Lung (tissue), 12 donors: ENCODE results near the gene AJAP1. TPM values are rescaled to one million over a fixed set of nuclear protein-coding genes. Genes with fewer than 3 reads are reported as not detected.
A peak's percentile ranks its signal among the peaks of the same experiment; 100 is the strongest.

ENCODE experiments used
- ATAC-seq: fragments of 200-7000 bp; cut with Tn5 transposase; one replicate; pipeline ENCODE4 v1.9.1; 2020; ENCODE audit warnings: moderate number of reproducible peaks; ENCODE audit not compliant: insufficient read depth, low FRiP score
- DNase-seq, 3 donors: peaks; one replicate each; pipeline ENCODE4 v3.0.0-alpha.2; 2013 to 2017
- H3K27ac ChIP-seq, 2 donors: one replicate each; pipeline ENCODE4 v1.5.1; 2013; ENCODE audit warnings: mild to moderate bottlenecking in 2 of 2, moderate library complexity in 2 of 2, control low read depth in 1 of 2, inconsistent platforms in 1 of 2, low read depth in 1 of 2, low read length in 1 of 2
- H3K27me3 ChIP-seq, 3 donors: one replicate each; pipeline ENCODE4 v1.5.1; 2013; ENCODE audit warnings: low read length in 2 of 3; ENCODE audit not compliant: control insufficient read depth in 3 of 3, insufficient read depth in 3 of 3
- H3K36me3 ChIP-seq, 4 donors: one replicate each; pipeline ENCODE4 v1.5.1; 2013; ENCODE audit warnings: low read length in 4 of 4, mild to moderate bottlenecking in 1 of 4, moderate library complexity in 1 of 4; ENCODE audit not compliant: control insufficient read depth in 4 of 4, insufficient read depth in 4 of 4
- H3K4me1 ChIP-seq, 5 donors: one replicate each; pipeline ENCODE4 v1.5.1; 2013; ENCODE audit warnings: low read length in 5 of 5, mild to moderate bottlenecking in 2 of 5, moderate library complexity in 1 of 5; ENCODE audit not compliant: control insufficient read depth in 5 of 5, insufficient read depth in 5 of 5
- H3K4me3 ChIP-seq: one replicate; pipeline ENCODE4 v1.5.1; 2013; ENCODE audit warnings: mild to moderate bottlenecking, control low read depth, moderate library complexity
- H3K9ac ChIP-seq, 2 donors: one replicate each; pipeline ENCODE4 v1.5.1; 2013; ENCODE audit warnings: low read length in 2 of 2, control low read depth in 1 of 2; ENCODE audit not compliant: insufficient read depth in 1 of 2
- H3K9me3 ChIP-seq, 4 donors: one replicate each; pipeline ENCODE4 v1.5.1; 2013; ENCODE audit warnings: low read length in 3 of 4, mild to moderate bottlenecking in 1 of 4, moderate library complexity in 1 of 4; ENCODE audit not compliant: control insufficient read depth in 4 of 4, insufficient read depth in 3 of 4
- CTCF ChIP-seq: IDR thresholded peaks from 2 replicates; pipeline ENCODE4 v1.5.1; 2012; ENCODE audit warnings: mild to moderate bottlenecking; ENCODE audit errors: control extremely low read depth, extremely low read depth
- WGBS, 2 donors: extraction: QIAGEN DNeasy Blood & Tissue Kit; methylation state at CpG; one replicate each; pipeline ENCODE4 v1.1.7; 2013; 5-methylcytosine and 5-hydroxymethylcytosine counted together
- polyA plus RNA-seq, 2 donors: library from polyadenylated mRNA; stranded (reverse); fragments of 200-250 nt; gene quantifications; one replicate each; pipeline ENCODE4 v1.2.1, GENCODE V29; 2013
- total RNA-seq, 2 donors: library from RNA; depleted of rRNA in 1 of 2; stranded (reverse); fragments of >200 nt in 1 of 2; gene quantifications; one replicate each; pipeline ENCODE4 v1.2.1, GENCODE V29; 2014 to 2021
- donor health status: control.
- donor health status: control.
- donor health status: Bipolar disorder and iron deficiency.
- donor health status: healthy.
- donor health status: DM: yes; HTN: yes; CAD: no.

Gene AJAP1
- total and polyA plus RNA-seq, 4 donors: 0.05 to 0.77 (median 0.19) TPM

GRCh38 chr1:4650981-4651380, 3.4 kb upstream of the AJAP1 start:
- WGBS, 2 donors: 56 to 73% methylated on average over 8 of the region's 8 CpGs
- ATAC-seq (no peak), DNase-seq (no peak)
- Histone ChIP-seq H3K9me3 (peaks cover 0 to 2% (median 0%) of the 10 kb centered on the region in 4 donors), H3K36me3 (no peaks in the 10 kb centered on the region), H3K9ac (no peak overlapping the region), H3K4me3 (no peak overlapping the region), H3K4me1 (peaks cover 0 to 10% (median 0%) of the 10 kb centered on the region in 5 donors), H3K27me3 (peaks cover 33 to 48% (median 33%) of the 10 kb centered on the region in 3 donors), H3K27ac (no peak overlapping the region)
- no peak for TF ChIP-seq CTCF

GRCh38 chr1:4652631-4653327, 1.6 kb upstream of the AJAP1 start:
- Histone ChIP-seq H3K27me3 (peaks cover 35 to 58% (median 49%) of the 10 kb centered on the region in 3 donors), H3K27ac (no peak overlapping the region), H3K4me3 (no peak overlapping the region), H3K9me3 (peaks cover 0 to under 1% (median 0%) of the 10 kb centered on the region in 4 donors), H3K36me3 (no peaks in the 10 kb centered on the region), H3K9ac (no peak overlapping the region), H3K4me1 (peaks cover 0 to 10% (median 0%) of the 10 kb centered on the region in 5 donors)
- ATAC-seq: peak; percentile 65
- peak; percentile 62 for TF ChIP-seq CTCF
- DNase-seq: peak; percentile 33 to 66 (median 44)
- 19 to 28% methylated on average over 30 to 31 of the region's 31 CpGs for WGBS, 2 donors

- Histone ChIP-seq H3K36me3 (no peaks in the 10 kb centered on the region), H3K27ac (no peak overlapping the region), H3K4me1 (peaks cover 0 to 11% (median 4%) of the 10 kb centered on the region in 5 donors), H3K27me3 (peaks cover 40 to 61% (median 53%) of the 10 kb centered on the region in 3 donors), H3K4me3 (no peak overlapping the region), H3K9me3 (peaks cover 0 to 2% (median 0%) of the 10 kb centered on the region in 4 donors), H3K9ac (no peak overlapping the region)
- WGBS, 2 donors: 26% methylated on average over 8 to 9 of the region's 9 CpGs
- no peak for DNase-seq
- ATAC-seq: no peak
- no peak for TF ChIP-seq CTCF
These were observed 1.1 kb upstream of the AJAP1 start for GRCh38 chr1:4653328-4653660.
